H9 (cell line): ENCODE results near the gene HPDL. TPM values are rescaled to one million over a fixed set of nuclear protein-coding genes. Genes with fewer than 3 reads are reported as not detected.

Source experiments
- DNase-seq: peaks from one replicate; pipeline ENCODE4 v3.0.0-alpha.2; 2017
- H2AFZ ChIP-seq: one replicate; pipeline ENCODE4 v1.6.1; 2013; ENCODE audit warnings: mild to moderate bottlenecking, low read length, control low read depth, moderate library complexity
- H2AK5ac ChIP-seq: 2 replicates; pipeline ENCODE4 v1.6.1; 2013; ENCODE audit warnings: low read length, control low read depth, mixed read lengths; ENCODE audit not compliant: insufficient read length
- H2BK120ac ChIP-seq: one replicate; pipeline ENCODE4 v1.6.1; 2013; ENCODE audit warnings: low read depth, mild to moderate bottlenecking, low read length, control low read depth, inconsistent platforms; ENCODE audit not compliant: poor library complexity, severe bottlenecking
- H2BK12ac ChIP-seq: 2 replicates; pipeline ENCODE4 v1.6.1; 2013; ENCODE audit warnings: low read length, control low read depth, mixed read lengths, low read depth; ENCODE audit not compliant: insufficient read length
- H2BK15ac ChIP-seq: 2 replicates; pipeline ENCODE4 v1.6.1; 2013; ENCODE audit warnings: low read depth, low read length, control low read depth
- H2BK20ac ChIP-seq: one replicate; pipeline ENCODE4 v1.6.1; 2013; ENCODE audit warnings: low read depth, mild to moderate bottlenecking, low read length, control low read depth, inconsistent platforms; ENCODE audit not compliant: poor library complexity, severe bottlenecking
- H2BK5ac ChIP-seq: 2 replicates; pipeline ENCODE4 v1.6.1; 2013; ENCODE audit warnings: low read length, control low read depth, mixed read lengths; ENCODE audit not compliant: insufficient read length
- H3K14ac ChIP-seq: 2 replicates; pipeline ENCODE4 v1.6.1; 2013; ENCODE audit warnings: low read length, control low read depth; ENCODE audit not compliant: insufficient read depth
- H3K18ac ChIP-seq: 2 replicates; pipeline ENCODE4 v1.6.1; 2013; ENCODE audit warnings: low read depth, mild to moderate bottlenecking, mixed read lengths, low read length, control low read depth; ENCODE audit not compliant: insufficient read length
- H3K23ac ChIP-seq: 2 replicates; pipeline ENCODE4 v1.6.1; 2013; ENCODE audit warnings: low read length, control low read depth, mixed read lengths, low read depth; ENCODE audit not compliant: insufficient read length
- H3K23me2 ChIP-seq: 2 replicates; pipeline ENCODE4 v1.6.1; 2013; ENCODE audit warnings: low read depth, mild to moderate bottlenecking, mixed read lengths, low read length, control low read depth; ENCODE audit not compliant: insufficient read length, poor library complexity, severe bottlenecking
- H3K27ac ChIP-seq: 2 replicates; pipeline ENCODE4 v1.5.1; 2013; ENCODE audit warnings: low read length, control low read depth, mixed read lengths, low read depth; ENCODE audit not compliant: insufficient read length
- H3K27me3 ChIP-seq: 2 replicates; pipeline ENCODE4 v1.6.1; 2013; ENCODE audit warnings: low read length, control low read depth, inconsistent platforms; ENCODE audit not compliant: insufficient read depth
- H3K4ac ChIP-seq: 2 replicates; pipeline ENCODE4 v1.6.1; 2013; ENCODE audit warnings: low read depth, mild to moderate bottlenecking, control low read depth, inconsistent platforms, low read length, moderate library complexity
- H3K4me1 ChIP-seq: 2 replicates; pipeline ENCODE4 v1.6.1; 2013; ENCODE audit warnings: low read length, control low read depth, inconsistent platforms; ENCODE audit not compliant: insufficient read depth
- H3K4me2 ChIP-seq: 2 replicates; pipeline ENCODE4 v1.6.1; 2013; ENCODE audit warnings: low read length, control low read depth, mixed read lengths; ENCODE audit not compliant: insufficient read length, insufficient read depth
- H3K56ac ChIP-seq: 2 replicates; pipeline ENCODE4 v1.6.1; 2013; ENCODE audit warnings: low read depth, mild to moderate bottlenecking, mixed read lengths, low read length, control low read depth; ENCODE audit not compliant: insufficient read length
- H3K79me1 ChIP-seq: 2 replicates; pipeline ENCODE4 v1.6.1; 2013; ENCODE audit warnings: low read depth, mild to moderate bottlenecking, moderate library complexity, low read length, control low read depth, inconsistent platforms; ENCODE audit not compliant: insufficient read depth, poor library complexity, severe bottlenecking
- H3K79me2 ChIP-seq: 2 replicates; pipeline ENCODE4 v1.6.1; 2013; ENCODE audit warnings: low read length, control low read depth, inconsistent platforms; ENCODE audit not compliant: insufficient read depth
- H3K9ac ChIP-seq: 2 replicates; pipeline ENCODE4 v1.6.1; 2013; ENCODE audit warnings: low read length, control low read depth, mixed read lengths; ENCODE audit not compliant: insufficient read length; ENCODE audit errors: extremely low read depth
- H3K9me3 ChIP-seq: one replicate; pipeline ENCODE4 v1.6.1; 2013; ENCODE audit warnings: low read depth, low read length, inconsistent platforms; ENCODE audit not compliant: control insufficient read depth
- H3T11ph ChIP-seq: one replicate; pipeline ENCODE4 v1.6.1; 2013; ENCODE audit warnings: mild to moderate bottlenecking, low read length, control low read depth, inconsistent platforms
- H4K20me1 ChIP-seq: one replicate; pipeline ENCODE4 v1.6.1; 2013; ENCODE audit not compliant: control insufficient read depth, insufficient read length, insufficient read depth
- H4K5ac ChIP-seq: 2 replicates; pipeline ENCODE4 v1.6.1; 2013; ENCODE audit warnings: low read depth, mild to moderate bottlenecking, mixed read lengths, low read length, control low read depth; ENCODE audit not compliant: insufficient read length
- H4K8ac ChIP-seq: replicated peaks from 2 replicates; pipeline ENCODE4 v1.6.1; 2013; ENCODE audit warnings: low read length, control low read depth, mixed read lengths, low read depth; ENCODE audit not compliant: insufficient read length
- H4K91ac ChIP-seq: 2 replicates; pipeline ENCODE4 v1.6.1; 2013; ENCODE audit warnings: low read depth, mild to moderate bottlenecking, moderate library complexity, mixed read lengths, low read length, control low read depth; ENCODE audit not compliant: insufficient read length
- H3K27ac Mint-ChIP-seq, 3 experiments: 2 replicates in 2 of 3; 3 replicates in 1 of 3; pipeline ENCODE4 v1.8.0; 2020 to 2021; ENCODE audit warnings: mixed read lengths in 3 of 3, mild to moderate bottlenecking in 1 of 3, moderate library complexity in 1 of 3
- H3K27me3 Mint-ChIP-seq: 2 replicates; pipeline ENCODE4 v1.8.0; 2021; ENCODE audit warnings: low read depth, mild to moderate bottlenecking, moderate library complexity, mixed read lengths
- H3K36me3 Mint-ChIP-seq, 3 experiments: 2 replicates in 2 of 3; 3 replicates in 1 of 3; pipeline ENCODE4 v1.8.0; 2020 to 2021; ENCODE audit warnings: low read depth in 3 of 3, mixed read lengths in 3 of 3; ENCODE audit not compliant: insufficient read depth in 1 of 3
- H3K4me1 Mint-ChIP-seq, 2 experiments: 2 replicates each; pipeline ENCODE4 v1.8.0; 2020; ENCODE audit warnings: mixed read lengths in 2 of 2
- H3K4me3 Mint-ChIP-seq, 2 experiments: 2 replicates in 1 of 2; 3 replicates in 1 of 2; pipeline ENCODE4 v1.8.0; 2020 to 2021; ENCODE audit warnings: mild to moderate bottlenecking in 2 of 2, mixed read lengths in 2 of 2, moderate library complexity in 1 of 2
- H3K9me3 Mint-ChIP-seq, 2 experiments: 2 replicates in 1 of 2; 3 replicates in 1 of 2; pipeline ENCODE4 v1.8.0; 2020; ENCODE audit warnings: mild to moderate bottlenecking in 2 of 2, mixed read lengths in 2 of 2, moderate library complexity in 1 of 2
- CTCF ChIP-seq: fragments of 200-600 bp; sonication (generic); conservative IDR thresholded peaks from 3 replicates; pipeline ENCODE4 v1.8.0; 2021; ENCODE audit warnings: antibody characterized with exemption, mild to moderate bottlenecking
- WGBS: extraction: QIAGEN DNeasy Blood & Tissue Kit; methylation state at CpG from one replicate; pipeline ENCODE4 v1.1.7; 2013; ENCODE audit warnings: missing lambda C conversion rate, low lambda C conversion rate, mixed read lengths; ENCODE audit not compliant: insufficient read length; ENCODE audit errors: extremely low coverage; 5-methylcytosine and 5-hydroxymethylcytosine counted together
- total RNA-seq: library from RNA; stranded (reverse); gene quantifications from 2 replicates; pipeline ENCODE4 v1.2.1, GENCODE V29; 2021

Gene HPDL
- total RNA-seq, 1 experiment from 2014 or later = 10.6 TPM

- Mint-ChIP-seq H3K36me3 (peaks cover 0 to 3% (median 0%) of the 10 kb centered on the region in 3 experiments; a peak in 2 of 7 replicates), H3K27me3 (no peaks in the 10 kb centered on the region), H3K27ac (no peak overlapping the region), H3K9me3 (peaks cover 0 to 5% of the 10 kb centered on the region in 2 experiments; a peak in 4 of 5 replicates), H3K4me1 (peaks cover 0 to 2% of the 10 kb centered on the region in 2 experiments; a peak in 2 of 4 replicates), H3K4me3 (no peak overlapping the region)
- Histone ChIP-seq H3K79me1 (no peaks in the 10 kb centered on the region), H4K91ac (no peak overlapping the region), H3T11ph (no peak overlapping the region), H3K9ac (no peak overlapping the region), H3K4ac (no peak overlapping the region), H2BK15ac (no peak overlapping the region), H2AFZ (no peak overlapping the region), H4K8ac (no peak overlapping the region), H3K23me2 (no peaks in the 10 kb centered on the region), H3K9me3 (no peaks in the 10 kb centered on the region), H2BK20ac (no peak overlapping the region), H3K18ac (no peak overlapping the region), H2AK5ac (no peak overlapping the region), H4K5ac (no peak overlapping the region), H3K4me2 (no peak overlapping the region), H3K14ac (no peak overlapping the region), H2BK120ac (no peak overlapping the region), H3K4me1 (no peaks in the 10 kb centered on the region), H3K27ac (no peak overlapping the region), H3K23ac (no peak overlapping the region), H2BK12ac (no peak overlapping the region), H4K20me1 (no peaks in the 10 kb centered on the region), H2BK5ac (no peak overlapping the region), H3K79me2 (no peaks in the 10 kb centered on the region), H3K27me3 (no peaks in the 10 kb centered on the region), H3K56ac (no peak overlapping the region)
- DNase-seq = no peak
- WGBS = no CpG with 5 or more reads among the region's 3 CpGs
- no peak for TF ChIP-seq CTCF
Measured at GRCh38 chr1:45314266-45314665, 12.4 kb upstream of the HPDL start.
